HepG2 (cell line): ENCODE data around the gene ATG4B.

ENCODE experiments used
- AKNA ChIP-seq: sonication (generic); formaldehyde crosslinking; IDR thresholded peaks from 2 replicates; pipeline ENCODE4 v1.4.0; 2020; ENCODE audit warnings: missing genetic modification reagents, borderline replicate concordance
- CTCF ChIP-seq: sonication (generic); formaldehyde crosslinking; IDR thresholded peaks from 2 replicates; pipeline ENCODE4 v1.5.0; 2020; ENCODE audit warnings: mild to moderate bottlenecking, missing genetic modification reagents, moderate library complexity
- EP300 ChIP-seq, 3 experiments: sonication (generic) in 1 of 3; formaldehyde crosslinking in 1 of 3; IDR thresholded peaks; 2 replicates each; pipeline versions ENCODE4 v1.5.1 to v1.6.1; 2011 to 2020; ENCODE audit warnings: low read depth in 2 of 3, low read length in 2 of 3, borderline replicate concordance in 1 of 3, improper control_type of control experiment in 1 of 3, mild to moderate bottlenecking in 1 of 3, missing genetic modification reagents in 1 of 3, moderate library complexity in 1 of 3
- GABPB1 ChIP-seq: IDR thresholded peaks from 2 replicates; pipeline ENCODE4 v1.6.1; 2016; ENCODE audit warnings: mild to moderate bottlenecking, missing genetic modification reagents, moderate library complexity, missing compliant biosample characterization
- POLR2A ChIP-seq, 2 experiments: IDR thresholded peaks; 2 replicates each; pipeline ENCODE4 v1.6.1; 2011; ENCODE audit warnings: low read depth in 2 of 2, low read length in 2 of 2, mild to moderate bottlenecking in 1 of 2, moderate library complexity in 1 of 2; ENCODE audit not compliant: insufficient read depth in 1 of 2
- POLR2AphosphoS5 ChIP-seq: IDR thresholded peaks from 2 replicates; pipeline ENCODE4 v1.6.1; 2012; ENCODE audit warnings: low read depth, low read length
- RAD21 ChIP-seq: fragments of 450-650 bp; formaldehyde crosslinking; IDR thresholded peaks from 2 replicates; pipeline ENCODE4 v1.5.0; 2020; ENCODE audit warnings: mild to moderate bottlenecking
- TOE1 ChIP-seq: sonication (generic); formaldehyde crosslinking; IDR thresholded peaks from 2 replicates; pipeline ENCODE4 v1.4.0; 2020; ENCODE audit warnings: mild to moderate bottlenecking, missing genetic modification reagents
- ZFP82 ChIP-seq: sonication (generic); formaldehyde crosslinking; IDR thresholded peaks from 2 replicates; pipeline ENCODE4 v1.5.1; 2020; ENCODE audit warnings: mild to moderate bottlenecking, missing genetic modification reagents, borderline replicate concordance
- ZNF598 ChIP-seq: sonication (generic); formaldehyde crosslinking; IDR thresholded peaks from 2 replicates; pipeline ENCODE4 v1.5.1; 2020; ENCODE audit warnings: mild to moderate bottlenecking, missing genetic modification reagents, borderline replicate concordance

DNA sequence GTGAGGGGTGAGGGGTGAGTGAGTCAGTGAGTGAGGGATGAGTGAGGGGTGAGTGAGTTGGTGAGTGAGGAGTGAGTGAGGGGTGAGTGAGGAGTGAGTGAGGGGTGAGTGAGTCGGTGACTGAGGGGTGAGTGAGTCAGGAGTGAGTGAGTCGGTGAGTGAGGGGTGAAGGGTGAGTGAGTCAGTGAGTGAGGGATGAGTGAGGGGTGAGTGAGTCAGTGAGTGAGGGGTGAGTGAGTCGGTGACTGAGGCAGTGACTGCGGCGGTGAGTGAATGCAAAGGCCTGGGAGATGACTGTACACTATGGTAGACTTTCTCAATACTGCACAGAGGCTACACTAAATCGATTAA lies 17.1 kb upstream of the ATG4B start:
- TF ChIP-seq EP300 (IDR thresholded peaks at IDR 0.05; ENCODE audit: low read depth in 2 of 2, low read length in 2 of 2): no peak
- TF ChIP-seq EP300 (CRISPR knock-in tag; IDR thresholded peaks at IDR 0.05; ENCODE audit: borderline replicate concordance): no peak
- TF ChIP-seq AKNA (CRISPR knock-in tag): no peak
- TF ChIP-seq RAD21 (CRISPR knock-in tag): no peak
- TF ChIP-seq GABPB1 (CRISPR knock-in tag): no peak
- TF ChIP-seq POLR2AphosphoS5: no peak
- no peak for TF ChIP-seq ZNF598 (CRISPR knock-in tag)
- TF ChIP-seq TOE1 (CRISPR knock-in tag): no peak
- TF ChIP-seq CTCF: no peak
- TF ChIP-seq ZFP82 (CRISPR knock-in tag): no peak
- no peak for TF ChIP-seq POLR2A (IDR thresholded peaks at IDR 0.05; ENCODE audit: insufficient read depth in 1 of 2, low read depth in 2 of 2, low read length in 2 of 2)
